Colonic mucosa (tissue), 4 donors: ENCODE measurements around the gene XPR1. TPM values are rescaled to one million over a fixed set of nuclear protein-coding genes. Genes with fewer than 3 reads are reported as not detected.
"Not testable (repeated sequence)": the region's sequence is repeated elsewhere in the genome, so short reads cannot be mapped to it uniquely, and the experiment has no call there.

ENCODE experiments used
- DNase-seq: peaks from one replicate; pipeline ENCODE4 v3.0.0-alpha.2; 2020
- H3K27ac ChIP-seq: fragments of 200-600 bp; one replicate; pipeline ENCODE4 v1.8.0; 2021
- H3K27me3 ChIP-seq: fragments of 200-600 bp; one replicate; pipeline ENCODE4 v1.8.0; 2021
- H3K36me3 ChIP-seq: fragments of 200-600 bp; one replicate; pipeline ENCODE4 v1.8.0; 2021
- H3K4me1 ChIP-seq: fragments of 200-600 bp; one replicate; pipeline ENCODE4 v1.8.0; 2021; ENCODE audit warnings: mild to moderate bottlenecking
- H3K4me3 ChIP-seq: fragments of 200-600 bp; one replicate; pipeline ENCODE4 v1.8.0; 2021
- H3K9ac ChIP-seq, 2 donors: one replicate each; pipeline ENCODE4 v1.7.0; 2013; ENCODE audit warnings: control low read depth in 2 of 2, low read depth in 2 of 2, low read length in 2 of 2
- H3K9me3 ChIP-seq: fragments of 200-600 bp; one replicate; pipeline ENCODE4 v1.8.0; 2021
- intact Hi-C: fragments of 100-400 bp; cut with DNase I; formaldehyde crosslinking; loops from one replicate; pipeline ENCODE4 v1.14.1; 2022
- total RNA-seq, 2 donors: library from RNA; stranded (reverse); fragmentation: NEBNext Ultra II Directional in 1 of 2; extraction: Animal tissue kit (Norgen Biotek cat#: 25700) in 1 of 2; gene quantifications; one replicate each; pipeline ENCODE4 v1.2.1, GENCODE V29; 2021
- TF ChIP-seq, protein P1 (sequence below): fragments of 200-600 bp; IDR thresholded peaks from one replicate; pipeline ENCODE4 v1.8.0; 2022; ENCODE audit warnings: antibody characterized with exemption, mild to moderate bottlenecking
- donor health status: healthy.
- donor health status: DM: no; HTN: no; CAD: no.
- donor health status: DM: no; HTN: no; CAD: no.

The XPR1 gene
- total RNA-seq, 2 donors from 2014 or later: 20.5 to 25.8 TPM

DNA sequence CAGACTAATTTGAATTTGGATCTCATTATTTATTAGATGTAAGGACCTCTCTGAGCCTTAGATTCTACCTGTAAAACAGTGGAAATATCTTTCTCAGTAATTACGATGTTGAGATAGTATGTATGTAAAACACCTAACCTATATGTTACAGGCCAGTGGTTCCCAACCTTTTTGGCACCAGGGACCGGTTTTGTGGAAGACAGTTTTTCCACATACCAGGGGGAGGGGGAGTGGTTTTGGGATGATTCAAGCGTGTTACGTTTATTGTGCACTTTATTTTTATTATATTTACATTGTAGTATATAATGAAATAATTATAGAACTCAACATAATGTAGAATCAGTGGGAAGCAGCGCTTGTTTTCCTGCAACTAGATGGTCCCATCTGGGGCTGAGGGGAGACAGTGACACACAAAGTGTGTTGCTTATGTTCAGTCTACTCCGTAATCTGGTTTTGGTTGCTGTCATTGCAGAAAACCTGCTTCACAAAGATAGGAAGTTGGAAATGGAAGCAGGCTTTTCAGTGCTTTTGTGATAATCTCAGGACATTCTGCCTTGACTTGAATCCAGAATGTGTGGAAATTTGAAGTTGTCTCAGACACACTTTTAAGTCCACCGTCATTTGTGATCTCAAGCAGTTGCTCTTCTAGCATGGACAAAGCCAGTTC, 12.8 kb downstream of the XPR1 start:
- Histone ChIP-seq H3K4me1 (no peaks in the 10 kb centered on the region), H3K4me3 (no peak overlapping the region), H3K27me3 (no peaks in the 10 kb centered on the region), H3K27ac (no peak overlapping the region), H3K9me3 (no peaks in the 10 kb centered on the region), H3K36me3 (no peaks in the 10 kb centered on the region), H3K9ac (no peak overlapping the region)
- no peak for DNase-seq
- intact Hi-C loops: no loop called here
- TF ChIP-seq, protein P1, sequence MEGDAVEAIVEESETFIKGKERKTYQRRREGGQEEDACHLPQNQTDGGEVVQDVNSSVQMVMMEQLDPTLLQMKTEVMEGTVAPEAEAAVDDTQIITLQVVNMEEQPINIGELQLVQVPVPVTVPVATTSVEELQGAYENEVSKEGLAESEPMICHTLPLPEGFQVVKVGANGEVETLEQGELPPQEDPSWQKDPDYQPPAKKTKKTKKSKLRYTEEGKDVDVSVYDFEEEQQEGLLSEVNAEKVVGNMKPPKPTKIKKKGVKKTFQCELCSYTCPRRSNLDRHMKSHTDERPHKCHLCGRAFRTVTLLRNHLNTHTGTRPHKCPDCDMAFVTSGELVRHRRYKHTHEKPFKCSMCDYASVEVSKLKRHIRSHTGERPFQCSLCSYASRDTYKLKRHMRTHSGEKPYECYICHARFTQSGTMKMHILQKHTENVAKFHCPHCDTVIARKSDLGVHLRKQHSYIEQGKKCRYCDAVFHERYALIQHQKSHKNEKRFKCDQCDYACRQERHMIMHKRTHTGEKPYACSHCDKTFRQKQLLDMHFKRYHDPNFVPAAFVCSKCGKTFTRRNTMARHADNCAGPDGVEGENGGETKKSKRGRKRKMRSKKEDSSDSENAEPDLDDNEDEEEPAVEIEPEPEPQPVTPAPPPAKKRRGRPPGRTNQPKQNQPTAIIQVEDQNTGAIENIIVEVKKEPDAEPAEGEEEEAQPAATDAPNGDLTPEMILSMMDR: no peak

DNA sequence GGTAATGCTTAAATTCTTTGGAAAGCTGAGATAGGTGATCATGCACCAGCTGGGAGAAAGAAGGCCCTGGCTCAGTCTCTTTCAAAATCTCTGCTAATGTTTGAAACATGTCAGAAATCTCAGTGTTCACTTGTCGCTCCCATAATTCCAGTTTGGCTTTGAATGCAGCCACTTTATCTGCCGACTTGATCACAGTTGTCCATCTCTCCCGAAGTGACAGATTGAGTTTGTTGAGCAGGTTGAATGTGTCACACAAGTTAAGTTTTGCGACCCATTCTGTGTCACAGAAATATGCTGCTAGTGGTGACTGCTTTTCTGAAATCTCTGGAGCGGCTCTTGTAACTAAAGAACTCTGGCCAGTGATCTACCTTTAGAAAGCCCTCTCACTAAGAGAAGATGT, 13.4 kb downstream of the XPR1 start:
- intact Hi-C loops, H3K27me3 ChIP-seq, H3K9ac ChIP-seq, H3K4me1 ChIP-seq, H3K27ac ChIP-seq, H3K4me3 ChIP-seq, H3K36me3 ChIP-seq, DNase-seq, H3K9me3 ChIP-seq: not testable (repeated sequence)

DNA sequence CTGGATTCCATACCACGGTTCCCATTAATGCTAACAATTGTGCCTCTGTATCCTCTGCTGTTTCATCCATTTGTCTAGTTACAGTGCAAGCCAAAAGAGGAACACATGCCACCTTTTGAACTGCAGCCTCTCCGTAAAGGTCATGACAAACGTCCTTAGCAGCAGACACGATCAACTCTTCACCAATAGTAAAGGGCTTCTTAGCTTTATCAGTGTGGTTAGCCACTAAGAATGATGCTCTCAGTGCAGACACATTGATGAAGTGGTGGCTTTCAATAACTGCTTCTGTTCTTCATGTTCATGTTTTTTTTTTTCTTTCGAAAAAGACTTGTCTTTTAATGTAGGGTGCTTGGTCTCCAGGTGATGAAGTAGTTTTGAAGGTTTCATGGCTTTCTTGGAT, 14.3 kb downstream of the XPR1 start:
- DNase-seq: no peak
- H3K27me3 ChIP-seq: no peaks in the 10 kb centered on the region
- H3K9me3 ChIP-seq: no peaks in the 10 kb centered on the region
- H3K9ac ChIP-seq: no peak overlapping the region
- no peak overlapping the region for H3K27ac ChIP-seq
- H3K4me1 ChIP-seq: no peaks in the 10 kb centered on the region
- intact Hi-C loops: no loop called here
- H3K36me3 ChIP-seq: no peaks in the 10 kb centered on the region
- TF ChIP-seq, protein P1: no peak
- H3K4me3 ChIP-seq: no peak overlapping the region

DNA sequence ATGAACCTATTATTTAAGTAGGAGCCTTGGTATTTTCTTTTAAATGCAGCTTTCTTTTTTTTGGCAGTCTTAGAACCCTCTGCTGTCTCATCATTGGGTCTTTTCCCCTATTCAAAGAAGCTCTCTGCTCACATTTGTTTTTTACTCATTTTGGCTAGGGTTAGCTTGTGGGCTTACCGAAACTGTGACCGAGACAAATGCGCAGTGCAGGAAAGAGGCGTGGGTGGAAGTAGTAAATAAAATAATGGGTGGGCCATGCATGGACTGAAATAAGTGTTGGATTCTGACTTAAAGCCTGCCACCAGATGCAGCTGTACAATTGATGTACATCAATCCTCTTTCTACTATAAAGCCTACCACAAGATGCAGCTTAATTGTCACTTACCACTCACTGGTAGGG, 14.7 kb downstream of the XPR1 start:
- H3K36me3 ChIP-seq: no peaks in the 10 kb centered on the region
- no peaks in the 10 kb centered on the region for H3K4me1 ChIP-seq
- H3K9me3 ChIP-seq: no peaks in the 10 kb centered on the region
- H3K9ac ChIP-seq: no peak overlapping the region
- DNase-seq: no peak
- no peak overlapping the region for H3K4me3 ChIP-seq
- TF ChIP-seq, protein P1: no peak
- no peaks in the 10 kb centered on the region for H3K27me3 ChIP-seq
- H3K27ac ChIP-seq: no peak overlapping the region
- intact Hi-C loops: no loop called here

DNA sequence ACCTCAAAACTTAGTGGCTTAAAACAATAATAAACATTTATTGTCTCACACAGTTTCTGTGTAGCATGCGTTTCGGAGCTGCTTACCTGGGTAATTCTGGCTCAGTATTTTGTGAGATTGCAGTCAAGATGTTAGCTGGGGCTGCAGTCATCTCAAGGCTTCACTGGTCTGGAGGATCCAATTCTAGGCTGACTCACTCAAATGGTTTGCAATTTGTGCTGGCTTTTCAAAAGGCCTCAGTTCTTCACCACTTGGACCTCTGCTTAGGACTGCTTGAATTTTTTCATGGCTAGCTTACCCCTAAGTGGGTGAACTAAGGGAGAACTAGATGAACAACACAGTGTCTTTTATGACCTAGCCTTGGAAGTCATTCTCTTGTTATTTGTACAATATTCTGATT, 21.0 kb downstream of the XPR1 start:
- no peak overlapping the region for H3K27ac ChIP-seq
- DNase-seq: no peak
- no peak overlapping the region for H3K4me3 ChIP-seq
- no peaks in the 10 kb centered on the region for H3K27me3 ChIP-seq
- H3K36me3 ChIP-seq: no peaks in the 10 kb centered on the region
- H3K4me1 ChIP-seq: no peaks in the 10 kb centered on the region
- TF ChIP-seq, protein P1: no peak
- intact Hi-C loops: no loop called here
- H3K9me3 ChIP-seq: no peaks in the 10 kb centered on the region
- no peak overlapping the region for H3K9ac ChIP-seq

DNA sequence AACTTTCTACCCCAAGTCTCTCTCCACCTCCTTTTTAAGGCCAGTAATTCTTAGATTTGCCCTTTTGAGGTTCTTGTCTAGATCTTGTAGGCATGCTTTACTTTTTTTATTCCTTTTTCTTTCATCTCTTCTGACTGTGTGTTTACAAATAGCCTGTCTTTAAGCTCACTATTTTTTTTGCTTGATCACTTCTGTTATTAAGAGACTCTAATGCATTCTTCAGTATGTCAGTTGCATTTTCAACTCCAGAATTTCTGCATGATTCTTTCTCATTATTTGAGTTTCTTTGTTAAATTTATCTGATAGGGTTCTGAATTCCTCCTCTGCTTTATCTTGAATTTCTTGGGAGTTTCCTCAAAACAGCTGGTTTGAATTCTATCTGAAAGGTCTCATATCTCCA, 30.9 kb downstream of the XPR1 start:
- TF ChIP-seq, protein P1: no peak
- H3K9me3 ChIP-seq: no peaks in the 10 kb centered on the region
- no peak overlapping the region for H3K9ac ChIP-seq
- no peak overlapping the region for H3K27ac ChIP-seq
- intact Hi-C loops: no loop called here
- no peaks in the 10 kb centered on the region for H3K27me3 ChIP-seq
- H3K4me1 ChIP-seq: no peaks in the 10 kb centered on the region
- no peak for DNase-seq
- no peaks in the 10 kb centered on the region for H3K36me3 ChIP-seq
- no peak overlapping the region for H3K4me3 ChIP-seq
